HG03378 (cell line): ENCODE data around the gene GTPBP3.
A peak's percentile ranks its signal among the peaks of the same experiment; 100 is the strongest.

Experiments
- ATAC-seq: cut with Tn5 transposase; IDR thresholded peaks from one replicate; pipeline ENCODE4 v1.9.1; 2021; ENCODE audit warnings: mild to moderate bottlenecking, moderate library complexity; ENCODE audit not compliant: unreplicated experiment

GTPBP3 gene

GRCh38 chr19:17307876-17308377 is 29.4 kb upstream of the GTPBP3 start:
- no peak for ATAC-seq

DNA sequence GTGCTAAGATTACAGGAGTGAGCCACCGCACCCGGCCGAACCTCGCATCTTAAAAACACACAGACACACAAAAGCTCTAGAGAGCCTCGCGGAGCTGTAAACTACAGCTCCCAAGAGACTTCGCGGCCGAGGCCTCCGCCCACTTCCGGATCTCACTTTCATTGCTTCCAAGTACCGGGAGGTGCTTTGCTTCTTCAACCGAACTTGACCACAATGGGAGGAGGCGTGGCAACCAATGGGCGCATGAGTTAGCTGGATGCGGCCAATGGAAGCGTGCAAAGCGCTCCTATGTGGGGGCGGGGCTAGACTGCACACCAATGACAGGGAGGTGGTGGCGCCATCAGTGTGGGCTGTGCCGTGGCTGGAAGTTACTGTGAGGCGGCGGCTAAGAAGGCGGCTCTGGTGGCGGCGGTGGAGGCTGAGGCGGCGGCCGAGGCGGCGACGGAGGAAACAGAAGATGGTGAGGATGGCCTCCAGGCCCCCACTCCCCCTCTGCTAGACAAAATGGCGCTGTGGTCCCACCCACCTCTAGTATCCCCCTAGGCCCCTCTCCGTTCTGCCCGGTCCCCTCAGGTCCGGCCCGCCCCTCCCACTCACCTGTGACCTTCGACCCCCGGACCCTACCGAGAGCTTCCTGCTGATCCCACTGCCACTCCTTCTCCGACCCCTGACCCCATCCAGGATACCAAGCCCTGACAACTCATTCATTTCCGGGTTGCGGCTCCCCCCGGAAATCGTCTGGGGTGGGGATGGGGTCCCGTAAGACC is 28.0 kb upstream of the GTPBP3 start, which contains the start of gene DDA1:
Gene DDA1, plus strand, starts transcription at position 366 of the 767 bp plus-strand sequence. Its CDS starts 92 bp downstream, at position 458.
- ATAC-seq, result peak; percentile 58

DNA sequence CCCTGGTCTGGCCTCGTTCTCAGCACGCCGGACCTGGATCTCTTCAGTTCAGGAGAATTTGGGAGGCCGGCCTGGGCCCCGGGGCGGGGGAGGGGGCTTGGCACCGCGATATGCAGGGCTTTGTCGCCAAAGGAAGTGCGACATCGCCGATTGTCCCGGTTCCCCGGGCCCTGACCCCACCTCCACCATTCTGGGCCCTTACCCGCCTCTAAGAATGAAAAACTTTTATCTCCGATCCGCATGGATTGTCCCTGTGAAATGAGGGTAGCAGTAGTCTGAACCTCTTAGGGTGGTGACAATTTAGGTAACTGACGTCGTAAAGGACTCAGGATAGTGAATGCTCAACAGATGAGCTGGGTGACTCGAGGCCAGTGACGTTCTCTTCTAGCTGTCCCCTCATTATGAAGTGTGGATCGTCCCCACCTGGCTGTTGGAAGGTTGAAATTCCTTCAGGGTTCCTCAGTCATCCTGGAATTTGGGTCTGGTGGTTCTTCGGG is 27.3 kb upstream of the GTPBP3 start:
- no peak for ATAC-seq

DNA sequence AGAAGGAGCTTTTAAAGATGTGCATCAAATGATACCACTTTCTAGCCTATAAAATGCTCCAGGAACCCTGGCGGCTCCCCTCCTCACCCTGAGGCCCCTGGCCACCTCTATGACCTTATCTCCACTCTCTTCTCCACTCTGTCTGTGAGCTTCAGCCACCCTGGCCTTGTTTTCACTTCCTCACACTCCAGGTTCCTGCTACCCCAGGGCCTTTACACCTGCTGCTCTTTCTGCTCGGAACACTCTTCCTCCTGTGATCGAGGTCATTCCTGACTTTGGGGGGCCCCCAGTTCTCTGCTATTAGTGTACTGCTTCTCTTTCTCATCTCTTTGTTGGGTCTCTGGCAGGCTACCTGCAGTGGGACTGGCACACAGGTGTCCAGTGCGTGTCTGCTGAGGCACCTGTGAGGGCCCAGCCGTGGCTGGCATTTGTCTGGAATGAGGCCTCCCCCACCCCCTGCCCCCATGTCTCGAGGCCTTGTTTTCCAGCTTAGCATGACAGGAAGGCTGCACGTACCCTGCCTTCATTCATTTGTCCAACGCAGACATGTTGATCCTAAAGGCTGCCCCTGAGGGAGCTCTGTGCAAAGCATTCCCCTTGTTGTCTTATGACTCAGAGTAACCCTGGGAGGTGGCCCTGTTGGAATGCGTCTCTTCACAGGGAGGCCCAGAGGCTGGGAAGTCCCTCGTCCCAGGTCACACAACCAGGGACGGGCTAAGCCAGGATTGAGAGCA is 25.7 kb upstream of the GTPBP3 start:
- ATAC-seq, result no peak

GRCh38 chr19:17312189-17313113 is 24.9 kb upstream of the GTPBP3 start:
- no peak for ATAC-seq

DNA sequence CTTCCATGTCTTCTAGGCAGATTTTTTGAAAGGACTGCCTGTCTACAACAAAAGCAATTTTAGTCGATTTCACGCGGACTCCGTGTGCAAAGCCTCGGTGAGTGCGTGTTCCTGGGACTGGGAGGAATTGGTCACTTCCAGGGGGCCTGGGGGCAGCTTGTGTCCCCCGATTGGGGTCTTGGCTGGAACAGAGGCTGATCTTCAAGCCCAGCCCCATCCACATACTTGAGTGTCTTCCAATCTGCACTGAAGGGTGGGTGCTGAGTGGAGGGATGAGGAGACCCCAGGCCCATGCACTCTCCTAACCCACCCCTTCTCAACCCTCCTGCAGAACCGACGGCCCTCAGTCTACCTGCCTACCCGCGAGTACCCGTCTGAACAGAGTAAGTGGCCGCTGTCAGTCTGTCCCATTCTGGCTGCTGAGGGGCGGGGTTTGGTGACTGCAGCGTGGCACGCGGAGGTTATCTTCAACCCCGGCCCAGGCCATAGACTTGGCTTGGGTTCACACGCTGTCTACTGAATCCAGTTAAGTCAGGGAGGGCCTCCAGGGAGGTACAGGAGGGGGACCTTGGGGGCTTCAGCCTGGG is 23.3 kb upstream of the GTPBP3 start:
- no peak for ATAC-seq

DNA sequence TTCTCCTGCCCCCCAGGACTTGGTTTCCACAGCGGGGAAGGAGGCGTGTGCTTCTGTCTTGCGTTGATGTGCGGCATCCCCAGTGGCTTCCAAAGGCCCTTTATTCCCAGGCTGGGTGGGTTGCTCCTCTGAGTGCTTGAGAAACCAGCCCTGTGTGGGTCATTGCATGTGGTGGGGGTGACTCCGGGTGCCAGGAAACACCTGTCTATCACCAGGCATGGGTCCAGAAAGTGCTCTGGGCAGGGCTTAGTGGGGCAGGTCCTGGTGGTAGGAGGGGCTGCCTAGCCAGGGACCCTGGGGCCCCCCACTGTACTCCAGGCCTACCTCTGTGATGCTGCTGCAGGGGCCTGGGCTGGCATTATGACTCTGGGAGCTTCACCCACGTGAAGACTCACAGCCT is 18.4 kb upstream of the GTPBP3 start:
- ATAC-seq, result no peak

DNA sequence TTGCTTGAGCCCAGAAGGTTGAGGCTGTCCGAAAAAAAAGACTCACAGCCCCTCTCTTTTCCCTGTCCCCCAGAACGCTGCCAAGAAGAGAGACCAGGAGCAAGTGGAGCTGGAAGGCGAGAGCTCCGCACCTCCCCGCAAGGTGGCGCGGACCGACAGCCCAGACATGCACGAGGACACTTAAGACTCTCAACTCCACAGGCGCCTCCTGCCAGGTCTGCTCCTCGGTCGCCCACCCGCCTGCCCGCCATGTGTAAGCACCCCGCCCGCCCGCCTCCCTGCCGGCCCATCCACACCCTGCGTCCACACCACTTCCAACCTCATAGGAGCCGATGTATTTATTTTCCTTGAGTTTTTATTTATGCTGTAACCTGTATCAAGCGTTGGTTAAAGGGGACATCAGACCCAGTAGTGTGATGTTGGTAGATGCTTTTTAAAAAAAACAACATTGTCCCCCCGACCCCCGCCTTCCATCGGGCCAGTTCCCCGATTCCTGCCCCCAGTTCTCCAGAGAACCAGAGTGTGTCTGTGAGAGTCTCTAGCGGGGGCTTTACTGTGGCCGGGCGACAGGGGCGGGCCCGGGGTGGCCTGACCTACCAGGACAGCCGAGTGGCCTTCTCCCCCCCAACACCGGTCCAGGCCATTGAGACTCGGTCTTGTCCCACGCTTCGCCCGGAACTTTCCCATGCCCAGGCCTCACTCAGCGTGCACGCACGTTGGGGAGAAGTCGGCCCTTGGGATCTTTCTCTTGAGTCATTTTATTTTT is 17.7 kb upstream of the GTPBP3 start:
- ATAC-seq, result no peak

DNA sequence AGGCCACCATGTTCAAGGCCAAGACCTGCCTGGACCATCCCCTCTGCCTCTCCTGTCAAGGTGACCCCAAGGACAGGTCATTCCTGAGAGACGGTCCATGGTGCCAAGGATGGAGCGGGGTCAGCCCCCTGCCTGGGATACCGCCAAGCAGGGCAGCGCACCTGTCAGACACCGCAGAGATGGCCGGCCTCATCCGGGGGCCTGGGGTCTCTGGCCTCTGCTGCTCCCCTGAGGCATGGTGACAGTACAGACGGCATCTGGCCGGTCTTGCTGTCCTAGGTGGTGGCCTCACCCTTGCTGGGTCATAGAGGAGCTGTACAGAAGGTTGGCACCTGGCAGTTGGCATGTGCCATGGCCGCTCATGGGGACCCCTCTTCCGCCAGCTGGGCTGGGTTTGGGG is 16.9 kb upstream of the GTPBP3 start:
- ATAC-seq, result no peak

DNA sequence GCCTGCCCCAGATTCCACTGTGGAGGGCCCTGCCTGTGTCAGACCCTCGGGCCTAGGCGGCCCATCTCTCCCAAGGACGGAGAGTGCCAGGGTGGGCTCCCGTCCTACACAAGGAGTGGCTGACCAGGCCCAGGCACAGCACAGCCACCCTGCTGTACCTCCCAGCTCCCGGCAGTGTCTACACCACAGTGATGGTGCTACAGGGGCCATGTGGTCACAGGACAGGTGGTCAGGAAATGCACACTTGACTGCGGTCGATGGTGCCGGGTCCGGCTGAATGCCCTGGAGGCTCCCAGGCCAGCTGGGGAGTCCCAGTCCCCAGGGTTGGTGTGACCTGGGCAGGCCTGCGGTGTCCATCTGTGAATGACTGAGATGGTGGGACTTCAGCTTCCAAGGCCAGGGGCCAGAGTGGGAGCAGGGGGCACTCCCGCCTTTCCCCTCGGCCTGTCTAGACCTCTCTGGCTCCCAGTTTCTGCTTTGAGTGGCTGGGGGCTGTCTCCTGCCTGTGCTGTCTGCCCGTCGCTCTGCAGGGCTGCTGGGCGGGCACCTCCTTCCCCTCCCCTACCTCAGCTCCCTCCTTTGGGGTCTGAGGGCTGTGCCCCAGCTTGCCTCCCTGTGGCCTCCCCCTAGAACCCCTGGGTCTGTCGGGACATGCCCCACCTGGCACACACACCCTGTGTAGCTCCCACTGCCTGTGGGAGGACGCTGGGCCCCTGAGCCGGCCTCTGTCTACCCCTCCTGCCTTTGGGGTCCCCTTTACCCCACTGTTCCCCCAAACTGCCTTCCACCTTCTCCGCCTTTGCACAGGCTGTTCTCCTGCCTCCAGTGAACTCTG is 15.5 kb upstream of the GTPBP3 start:
- ATAC-seq, result no peak

DNA sequence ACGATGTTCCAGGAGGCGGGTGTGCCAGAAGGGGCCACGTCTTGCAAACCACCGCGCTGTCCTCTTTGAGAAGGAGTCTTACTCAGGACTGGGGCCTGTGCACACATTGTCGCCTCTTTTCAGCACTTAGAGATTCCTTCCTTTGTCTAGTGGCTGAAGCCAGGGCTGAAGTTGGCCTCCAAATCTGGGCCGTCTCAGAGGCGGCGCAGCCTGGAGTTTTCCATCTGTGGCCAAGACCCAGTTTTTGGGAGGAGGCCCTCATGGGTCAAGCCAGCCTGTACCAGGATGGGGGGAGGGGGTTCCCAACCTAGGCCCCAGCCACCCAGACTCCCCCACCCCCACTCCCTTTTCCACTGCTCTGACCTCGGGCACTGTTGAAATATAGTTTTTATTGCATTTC is 14.5 kb upstream of the GTPBP3 start:
- ATAC-seq, result no peak

DNA sequence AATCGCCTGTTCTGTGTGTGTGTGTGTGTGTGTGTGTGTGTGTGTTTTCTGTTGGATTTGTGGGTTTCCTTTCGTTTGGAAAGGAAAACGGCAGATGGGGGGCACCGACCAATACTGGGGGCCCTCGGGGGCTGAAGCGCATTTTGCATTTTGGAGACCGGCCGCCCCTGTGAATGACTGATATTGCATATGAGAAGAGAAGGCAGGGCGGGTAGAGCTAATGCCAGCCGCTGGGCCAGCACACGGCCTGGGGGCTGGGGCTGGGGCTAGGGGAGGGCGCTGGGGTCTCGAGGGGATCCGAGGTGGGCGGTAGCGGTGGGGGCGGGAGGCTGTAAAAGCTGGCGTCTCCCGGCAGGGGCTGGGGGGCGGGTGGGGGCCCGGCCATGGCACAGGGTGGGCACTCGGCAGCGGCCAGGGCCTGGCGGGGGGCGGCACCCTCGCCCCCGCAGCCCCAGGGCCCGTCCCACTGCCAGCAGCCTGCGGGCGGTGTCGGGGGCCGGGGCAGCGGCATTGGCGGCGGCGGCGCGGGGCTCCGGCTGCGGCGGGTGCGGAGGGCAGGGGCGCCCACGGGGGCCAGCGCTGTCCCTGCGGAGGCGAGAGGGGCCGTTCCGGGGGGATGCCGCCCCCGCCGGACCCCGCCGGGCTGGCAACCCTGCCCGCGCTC is 13.9 kb upstream of the GTPBP3 start:
- ATAC-seq, result no peak

- ATAC-seq, result no peak
These were observed 13.4 kb upstream of the GTPBP3 start for GRCh38 chr19:17323964-17324332.

DNA sequence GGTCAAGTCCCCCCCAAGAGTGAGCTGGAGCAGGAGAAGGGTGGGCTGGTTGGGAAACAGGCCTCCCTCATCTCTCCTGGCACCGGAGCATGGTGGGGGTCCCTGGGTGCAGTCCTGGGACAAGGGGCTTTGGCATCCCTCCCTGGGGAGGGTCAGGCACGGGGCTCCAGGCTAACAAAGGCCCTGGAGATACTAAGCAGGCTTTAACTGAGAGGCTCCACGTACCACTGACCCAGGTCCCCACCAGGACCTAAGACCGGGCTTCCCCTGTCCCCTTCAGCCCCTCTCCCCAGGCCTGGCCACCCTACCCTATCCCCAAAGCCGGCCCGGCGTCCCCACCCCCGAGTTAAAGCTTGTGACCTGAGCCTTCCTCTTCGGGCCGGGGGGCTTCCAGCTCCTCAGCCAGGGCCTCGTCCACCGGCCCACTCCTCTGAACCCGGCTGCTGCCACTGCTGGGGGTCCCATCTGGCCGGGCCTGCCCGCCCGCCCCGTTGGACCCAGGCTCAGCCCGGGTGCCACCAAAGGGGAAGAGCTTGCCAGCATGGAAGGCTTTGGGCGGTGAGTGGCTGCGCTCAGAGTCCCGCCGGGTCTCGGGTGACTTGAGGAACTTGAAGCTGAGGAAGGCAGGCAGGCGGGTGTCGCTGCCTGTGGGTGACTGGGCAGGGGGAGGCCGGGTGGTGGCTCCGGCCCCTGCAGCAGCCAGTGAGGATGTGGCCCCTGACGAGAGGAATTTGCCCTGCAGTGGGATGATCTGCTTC is 12.8 kb upstream of the GTPBP3 start:
- ATAC-seq, result no peak

DNA sequence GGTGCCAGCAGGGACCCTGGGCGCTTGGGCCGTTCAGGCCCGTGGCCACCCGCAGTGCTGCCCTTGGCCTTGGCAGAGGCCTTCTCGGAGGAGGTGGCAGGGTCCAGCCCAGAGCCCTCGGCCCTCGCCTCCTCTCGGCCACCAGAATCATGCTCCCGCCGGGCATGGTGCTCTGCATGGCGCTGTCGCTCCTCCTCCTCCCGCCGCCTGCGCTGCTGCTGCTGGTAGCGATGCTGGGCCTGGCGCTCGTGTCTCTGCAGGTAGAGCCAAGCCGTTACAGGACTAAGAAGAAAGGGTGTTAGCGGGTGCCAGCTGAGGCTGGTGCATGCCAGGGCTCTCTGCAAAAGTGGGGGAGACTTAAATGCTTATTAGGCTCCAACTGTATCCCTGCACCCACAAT is 12.2 kb upstream of the GTPBP3 start:
- ATAC-seq, result no peak

- no peak for ATAC-seq
These were observed 11.3 kb upstream of the GTPBP3 start for GRCh38 chr19:17325881-17326594.

- ATAC-seq, result no peak
These were observed 10.8 kb upstream of the GTPBP3 start for GRCh38 chr19:17326595-17326966.
